Mesothelial cell of epicardium (in vitro differentiated cells): ENCODE data around the gene SNED1. TPM values are rescaled to one million over a fixed set of nuclear protein-coding genes. Genes with fewer than 3 reads are reported as not detected.

Experiments
- DNase-seq, 2 experiments: peaks; one replicate each; pipeline ENCODE4 v3.0.0; 2021; ENCODE audit warnings: low spot score in 2 of 2; ENCODE audit not compliant: unreplicated experiment in 2 of 2
- H3K27ac Mint-ChIP-seq: 2 replicates; pipeline ENCODE4 v1.8.0; 2021; ENCODE audit warnings: mixed read lengths
- H3K27me3 Mint-ChIP-seq: 2 replicates; pipeline ENCODE4 v1.8.0; 2021; ENCODE audit warnings: low read depth, mixed read lengths
- H3K36me3 Mint-ChIP-seq: 2 replicates; pipeline ENCODE4 v1.8.0; 2021; ENCODE audit warnings: mixed read lengths
- H3K4me1 Mint-ChIP-seq: 2 replicates; pipeline ENCODE4 v1.8.0; 2021; ENCODE audit warnings: mixed read lengths
- H3K4me3 Mint-ChIP-seq: 2 replicates; pipeline ENCODE4 v1.8.0; 2021; ENCODE audit warnings: mild to moderate bottlenecking, moderate library complexity, mixed read lengths
- H3K9me3 Mint-ChIP-seq: 2 replicates; pipeline ENCODE4 v1.8.0; 2021; ENCODE audit warnings: mixed read lengths
- CTCF ChIP-seq: fragments of 200-600 bp; sonication (generic); IDR thresholded peaks from one replicate; pipeline ENCODE4 v1.5.0; 2021; ENCODE audit warnings: antibody characterized with exemption; ENCODE audit not compliant: unreplicated experiment
- total RNA-seq: library from RNA; stranded (reverse); gene quantifications from 3 replicates; pipeline ENCODE4 v1.2.1, GENCODE V29; 2021

SNED1 gene
- total RNA-seq, 1 donor from 2014 or later, result 9.4 TPM

DNA sequence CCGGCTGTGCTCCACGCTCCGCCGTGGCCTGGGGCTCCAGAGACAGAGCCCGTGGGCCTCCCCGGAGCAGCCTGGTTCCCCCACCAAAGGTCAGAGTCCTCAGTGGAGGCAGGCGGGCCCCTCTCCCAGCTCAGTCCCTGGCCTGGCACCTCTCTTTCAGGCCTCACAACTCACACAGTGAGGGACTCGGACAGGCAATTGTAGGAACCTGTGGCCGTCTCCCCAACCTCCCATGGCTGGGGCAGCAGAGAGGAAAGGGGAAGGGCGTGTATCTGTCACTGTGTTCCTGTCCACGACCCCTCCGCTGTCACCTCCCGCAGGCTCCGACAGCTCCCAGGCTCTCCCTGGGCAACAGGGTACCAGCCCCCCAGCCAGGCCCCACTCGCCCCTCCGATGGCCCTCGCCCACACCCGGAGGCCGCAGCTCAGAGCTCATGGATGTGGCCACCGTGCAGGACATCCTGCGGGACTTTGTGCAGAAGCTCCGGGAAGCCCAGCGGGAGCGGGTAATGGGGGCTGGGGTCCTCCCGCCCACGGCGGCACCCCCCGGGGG is 32.4 kb upstream of the SNED1 start:
- TF ChIP-seq CTCF, result no peak
- no peaks in the 10 kb centered on the region for H3K27me3 Mint-ChIP-seq
- peak in 1 of 2 experiments; percentile 36 for DNase-seq

GRCh38 chr2:240966457-240966905 is 31.9 kb upstream of the SNED1 start:
- Mint-ChIP-seq H3K36me3 (no peaks in the 10 kb centered on the region), H3K27me3 (peaks cover 1% of the 10 kb centered on the region), H3K9me3 (peaks cover 7% of the 10 kb centered on the region), H3K4me1 (no peaks in the 10 kb centered on the region), H3K27ac (no peak overlapping the region), H3K4me3 (no peak overlapping the region)
- TF ChIP-seq CTCF, result no peak
- peak in 1 of 2 experiments; percentile 17 for DNase-seq

More for the DNA sequence above, 32.4 kb upstream of the SNED1 start:
- H3K4me3 Mint-ChIP-seq, result no peak overlapping the region
- no peaks in the 10 kb centered on the region for H3K4me1 Mint-ChIP-seq
- peaks cover 7% of the 10 kb centered on the region for H3K9me3 Mint-ChIP-seq
- H3K36me3 Mint-ChIP-seq, result no peaks in the 10 kb centered on the region
- H3K27ac Mint-ChIP-seq, result no peak overlapping the region

DNA sequence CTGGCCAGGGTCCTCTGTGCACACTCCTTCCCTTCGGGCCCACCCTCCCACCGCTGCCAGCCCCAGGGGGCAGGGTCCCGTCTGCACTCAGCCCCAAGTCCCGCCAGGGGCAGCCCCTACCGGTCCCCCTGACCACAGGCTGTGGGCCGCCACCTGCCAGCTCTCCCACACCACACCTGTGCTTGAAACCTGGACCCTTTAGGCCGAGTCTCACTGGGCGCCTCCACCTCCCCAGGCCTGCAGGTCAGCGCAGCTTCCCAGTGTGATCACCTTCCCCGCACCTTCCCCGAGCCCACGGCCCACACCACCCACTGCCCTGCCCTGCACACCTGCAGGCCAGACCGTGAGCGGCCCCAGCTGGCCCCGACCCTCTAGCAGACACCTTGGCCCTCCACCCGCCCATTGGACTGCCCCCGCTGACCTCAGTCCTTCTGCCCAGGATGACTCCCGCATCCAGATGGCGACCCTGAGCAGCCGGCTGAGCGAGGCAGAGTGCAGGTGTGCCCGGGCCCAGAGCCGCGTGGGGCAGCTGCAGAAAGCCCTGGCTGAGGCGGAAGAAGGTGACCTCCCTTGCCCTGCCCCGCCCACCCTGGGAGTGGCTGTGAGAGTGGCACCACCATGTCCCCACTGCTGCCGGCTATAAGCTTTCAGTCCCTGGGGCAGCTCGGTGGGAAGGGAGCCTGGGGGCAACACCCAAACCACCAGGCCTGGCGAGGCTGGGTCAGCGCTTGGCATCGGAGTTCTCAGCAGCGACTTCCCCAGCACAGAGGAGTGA is 31.3 kb upstream of the SNED1 start:
- peaks cover 7% of the 10 kb centered on the region for H3K27me3 Mint-ChIP-seq
- no peaks in the 10 kb centered on the region for H3K36me3 Mint-ChIP-seq
- TF ChIP-seq CTCF, result no peak
- no peak overlapping the region for H3K4me3 Mint-ChIP-seq
- no peak overlapping the region for H3K27ac Mint-ChIP-seq
- peaks cover 7% of the 10 kb centered on the region for H3K9me3 Mint-ChIP-seq
- H3K4me1 Mint-ChIP-seq, result no peaks in the 10 kb centered on the region
- no peak for DNase-seq

DNA sequence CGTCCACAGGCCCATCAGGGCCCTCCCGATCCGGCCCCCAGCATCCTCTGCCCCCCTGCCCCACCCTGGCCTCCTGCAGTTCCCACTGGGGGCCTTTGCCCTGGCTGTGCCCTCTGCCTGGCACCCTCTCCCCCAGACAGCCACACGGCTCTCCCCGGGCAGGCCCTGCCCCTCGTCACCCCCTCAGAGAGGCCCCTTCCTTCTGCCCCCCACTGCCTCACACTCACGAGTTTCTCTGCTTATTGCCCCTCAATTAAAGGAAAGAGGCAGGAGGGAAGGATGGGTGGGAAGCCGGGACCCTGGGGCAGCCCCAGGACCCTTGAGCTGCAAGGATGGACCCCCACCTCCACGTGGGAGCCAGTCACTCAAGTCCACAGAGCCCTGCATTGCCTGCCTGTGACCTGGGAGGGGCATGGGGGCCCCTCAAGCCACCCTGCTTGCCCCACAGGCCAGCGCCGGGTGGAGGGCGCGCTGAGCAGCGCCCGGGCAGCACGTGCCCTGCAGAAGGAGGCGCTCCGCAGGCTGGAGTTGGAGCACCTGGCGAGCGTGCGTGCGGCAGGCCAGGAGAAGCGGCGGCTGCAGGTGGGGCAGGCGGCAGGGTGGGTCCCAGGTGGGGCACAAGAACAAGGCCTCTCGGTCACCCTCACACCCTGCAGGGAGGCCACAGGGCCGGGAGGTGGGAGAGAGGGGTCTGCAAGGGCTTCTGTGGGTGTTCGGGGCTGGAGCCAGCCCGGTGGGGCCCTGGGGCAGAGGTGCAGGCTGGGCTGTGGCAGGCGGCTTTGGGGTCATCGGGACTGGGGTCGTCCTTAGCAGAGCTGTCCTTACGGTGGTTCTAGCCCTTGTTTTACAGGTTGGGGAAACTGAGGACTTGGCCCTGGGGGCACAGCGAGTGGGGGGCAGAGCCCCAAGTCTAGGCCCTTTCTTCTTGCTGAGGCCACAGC is 30.5 kb upstream of the SNED1 start:
- Mint-ChIP-seq H3K36me3 (no peaks in the 10 kb centered on the region), H3K27me3 (peaks cover 10% of the 10 kb centered on the region), H3K27ac (no peak overlapping the region), H3K9me3 (peaks cover 7% of the 10 kb centered on the region), H3K4me1 (no peaks in the 10 kb centered on the region), H3K4me3 (no peak overlapping the region)
- DNase-seq, result peak in 1 of 2 experiments; percentile 16
- no peak for TF ChIP-seq CTCF

DNA sequence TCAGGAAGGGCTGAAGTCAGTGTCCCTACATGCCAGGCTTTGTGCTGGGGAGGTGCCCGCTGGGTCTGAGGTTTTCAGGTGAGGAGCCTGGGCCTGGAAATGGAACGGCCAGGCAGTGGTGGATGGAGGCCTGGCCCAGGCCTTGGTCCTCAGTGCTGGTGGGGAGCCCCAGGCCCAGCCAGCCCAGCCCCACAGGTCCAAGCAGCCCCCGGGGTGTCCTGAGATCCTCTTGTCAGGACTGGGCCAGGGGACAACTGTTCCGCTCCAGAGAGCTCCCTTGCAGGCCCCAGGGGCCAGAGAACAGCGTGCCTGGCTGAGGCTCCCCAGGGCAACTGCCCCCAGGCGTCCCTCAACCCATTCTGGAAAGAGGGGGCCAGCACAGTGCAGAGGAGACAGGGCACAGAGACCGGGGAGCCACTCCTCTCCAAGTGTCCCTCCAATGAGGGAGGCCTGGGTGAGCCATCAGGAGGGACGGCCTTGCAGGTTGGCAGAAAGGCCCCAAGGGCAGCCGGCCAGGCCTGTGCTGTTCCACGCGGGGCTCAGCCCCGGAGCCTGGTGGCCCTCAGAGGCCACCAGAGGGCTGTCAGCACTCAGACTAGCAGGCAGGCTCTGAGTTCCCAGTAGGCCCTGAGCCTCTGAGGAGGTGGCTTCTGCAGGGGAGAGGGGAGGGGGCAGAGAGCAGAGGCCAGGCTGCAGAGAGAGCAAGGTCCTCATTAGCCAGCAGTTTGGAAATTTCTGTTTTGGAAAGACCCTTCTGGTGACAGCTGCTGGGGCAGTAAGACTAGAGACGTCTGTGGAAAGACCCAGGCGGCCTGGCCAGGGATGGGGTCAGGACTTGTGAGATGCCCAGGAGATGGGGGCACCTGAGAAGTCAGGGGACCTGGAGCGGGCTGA is 29.4 kb upstream of the SNED1 start:
- peak in 1 of 2 experiments; percentile 12 for DNase-seq
- H3K27me3 Mint-ChIP-seq, result peaks cover 17% of the 10 kb centered on the region
- no peaks in the 10 kb centered on the region for H3K36me3 Mint-ChIP-seq
- H3K4me1 Mint-ChIP-seq, result no peaks in the 10 kb centered on the region
- H3K27ac Mint-ChIP-seq, result no peak overlapping the region
- no peak overlapping the region for H3K4me3 Mint-ChIP-seq
- TF ChIP-seq CTCF, result no peak
- H3K9me3 Mint-ChIP-seq, result peaks cover 9% of the 10 kb centered on the region
